ENCODE results near the gene SLC39A9. TPM values are rescaled to one million over a fixed set of nuclear protein-coding genes. Genes with fewer than 3 reads are reported as not detected.

Gene SLC39A9
- total RNA-seq, 1 experiment from 2014 or later, result 39.8 TPM

DNA sequence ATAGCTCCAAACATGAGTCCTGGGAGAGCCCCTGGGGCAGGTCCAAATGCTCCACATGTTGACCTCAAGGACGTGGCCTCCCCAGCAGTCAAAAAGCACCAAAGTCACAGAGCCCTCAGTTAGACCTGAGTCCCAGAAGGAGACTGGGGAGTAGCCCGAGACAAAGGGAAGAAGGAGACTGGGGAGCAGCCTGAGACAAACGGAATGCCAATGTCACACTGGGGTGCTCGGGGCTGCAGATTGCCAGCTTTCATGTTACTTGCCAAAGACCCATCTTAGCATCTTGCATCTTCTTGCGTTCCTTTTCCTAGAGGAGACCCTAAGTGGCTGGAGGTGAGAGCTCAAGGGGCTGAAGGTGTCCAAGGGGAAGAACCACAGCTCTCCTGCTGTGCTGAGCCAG lies 100.9 kb downstream of the SLC39A9 start:
- H3K4me2 ChIP-seq (ENCODE audit: insufficient read depth, insufficient read length, low read length), result no peak overlapping the region
- no peak overlapping the region for H2BK20ac ChIP-seq (ENCODE audit: low read depth, low read length, poor library complexity, severe bottlenecking)
- no peak overlapping the region for H4K91ac ChIP-seq (ENCODE audit: insufficient read length, low read depth, low read length)
- H3K4me1 ChIP-seq (ENCODE audit: insufficient read depth, low read length), result no peaks in the 10 kb centered on the region
- DNase-seq, result no peak
- H3K56ac ChIP-seq (ENCODE audit: insufficient read length, low read depth, low read length), result no peak overlapping the region
- no CpG with 5 or more reads among the region's 5 CpGs for WGBS (ENCODE audit: extremely low coverage, insufficient read length, low lambda C conversion rate)
- no peak overlapping the region for H2BK15ac ChIP-seq (ENCODE audit: low read depth, low read length)
- no peak overlapping the region for H3K9ac ChIP-seq (ENCODE audit: extremely low read depth, insufficient read length, low read length)
- no peaks in the 10 kb centered on the region for H4K20me1 ChIP-seq (ENCODE audit: control insufficient read depth, insufficient read depth, insufficient read length)
- no peak overlapping the region for H2BK12ac ChIP-seq (ENCODE audit: insufficient read length, low read depth, low read length)
- H2AFZ ChIP-seq (ENCODE audit: low read length), result no peak overlapping the region
- H4K5ac ChIP-seq (ENCODE audit: insufficient read length, low read depth, low read length), result no peak overlapping the region
- no peaks in the 10 kb centered on the region for H3K36me3 Mint-ChIP-seq (ENCODE audit: insufficient read depth in 1 of 3, low read depth in 3 of 3)
- H2BK120ac ChIP-seq (ENCODE audit: low read depth, low read length, poor library complexity, severe bottlenecking), result no peak overlapping the region
- H3K27me3 ChIP-seq (ENCODE audit: insufficient read depth, low read length), result no peaks in the 10 kb centered on the region
- no peak overlapping the region for H2BK5ac ChIP-seq (ENCODE audit: insufficient read length, low read length)
- H3K23ac ChIP-seq (ENCODE audit: insufficient read length, low read depth, low read length), result no peak overlapping the region
- no peak overlapping the region for H2AK5ac ChIP-seq (ENCODE audit: insufficient read length, low read length)
- H3K9me3 Mint-ChIP-seq, result no peaks in the 10 kb centered on the region; a peak in 1 of 5 replicates
- no peaks in the 10 kb centered on the region for H3K79me2 ChIP-seq (ENCODE audit: insufficient read depth, low read length)
- TF ChIP-seq, protein P1, sequence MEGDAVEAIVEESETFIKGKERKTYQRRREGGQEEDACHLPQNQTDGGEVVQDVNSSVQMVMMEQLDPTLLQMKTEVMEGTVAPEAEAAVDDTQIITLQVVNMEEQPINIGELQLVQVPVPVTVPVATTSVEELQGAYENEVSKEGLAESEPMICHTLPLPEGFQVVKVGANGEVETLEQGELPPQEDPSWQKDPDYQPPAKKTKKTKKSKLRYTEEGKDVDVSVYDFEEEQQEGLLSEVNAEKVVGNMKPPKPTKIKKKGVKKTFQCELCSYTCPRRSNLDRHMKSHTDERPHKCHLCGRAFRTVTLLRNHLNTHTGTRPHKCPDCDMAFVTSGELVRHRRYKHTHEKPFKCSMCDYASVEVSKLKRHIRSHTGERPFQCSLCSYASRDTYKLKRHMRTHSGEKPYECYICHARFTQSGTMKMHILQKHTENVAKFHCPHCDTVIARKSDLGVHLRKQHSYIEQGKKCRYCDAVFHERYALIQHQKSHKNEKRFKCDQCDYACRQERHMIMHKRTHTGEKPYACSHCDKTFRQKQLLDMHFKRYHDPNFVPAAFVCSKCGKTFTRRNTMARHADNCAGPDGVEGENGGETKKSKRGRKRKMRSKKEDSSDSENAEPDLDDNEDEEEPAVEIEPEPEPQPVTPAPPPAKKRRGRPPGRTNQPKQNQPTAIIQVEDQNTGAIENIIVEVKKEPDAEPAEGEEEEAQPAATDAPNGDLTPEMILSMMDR (conservative IDR thresholded peaks at IDR 0.05), result no peak
- no peaks in the 10 kb centered on the region for H3K79me1 ChIP-seq (ENCODE audit: insufficient read depth, low read depth, low read length, poor library complexity, severe bottlenecking)
- peaks cover 12 to 20% of the 10 kb centered on the region in 2 experiments for H3K4me1 Mint-ChIP-seq
- no peak overlapping the region for H3K27ac Mint-ChIP-seq
- H3T11ph ChIP-seq (ENCODE audit: low read length), result no peak overlapping the region
- H3K4me3 Mint-ChIP-seq, result no peak overlapping the region
- H4K8ac ChIP-seq (replicated peaks; ENCODE audit: insufficient read length, low read depth, low read length), result no peak overlapping the region
- no peak overlapping the region for H3K4ac ChIP-seq (ENCODE audit: low read depth, low read length)
- peaks cover 29% of the 10 kb centered on the region for H3K27me3 Mint-ChIP-seq (ENCODE audit: low read depth)
- no peaks in the 10 kb centered on the region for H3K23me2 ChIP-seq (ENCODE audit: insufficient read length, low read depth, low read length, poor library complexity, severe bottlenecking)
- H3K18ac ChIP-seq (ENCODE audit: insufficient read length, low read depth, low read length), result no peak overlapping the region
- no peaks in the 10 kb centered on the region for H3K9me3 ChIP-seq (ENCODE audit: control insufficient read depth, low read depth, low read length)
- no peak overlapping the region for H3K14ac ChIP-seq (ENCODE audit: insufficient read depth, low read length)
- no peak overlapping the region for H3K27ac ChIP-seq (ENCODE audit: insufficient read length, low read depth, low read length)
